HG02885 (cell line): ENCODE results near the gene CWC15.
"Not testable (repeated sequence)": the region's sequence is repeated elsewhere in the genome, so short reads cannot be mapped to it uniquely, and the experiment has no call there.

Experiments
- ATAC-seq: cut with Tn5 transposase; IDR thresholded peaks from one replicate; pipeline ENCODE4 v1.9.1; 2021; ENCODE audit warnings: mild to moderate bottlenecking; ENCODE audit not compliant: unreplicated experiment, poor library complexity

The CWC15 gene

GRCh38 chr11:94973099-94973968, at the start of gene CWC15, which contains the start of gene KDM4D:
CWC15 (minus strand) TSS chr11:94973556; CDS start chr11:94972185, 1,371 bp downstream.
KDM4D (plus strand) TSS chr11:94973709; CDS start chr11:94997373, 23,664 bp downstream.
- ATAC-seq = peak; percentile 100

- ATAC-seq = not testable (repeated sequence)
Measured at GRCh38 chr11:95021468-95021867, 48.1 kb upstream of the CWC15 start.

- no peak for ATAC-seq
Measured at GRCh38 chr11:95016139-95016538, 42.8 kb upstream of the CWC15 start.

- ATAC-seq = no peak
Measured at GRCh38 chr11:95014184-95014821, 40.9 kb upstream of the CWC15 start.

- ATAC-seq = no peak
Measured at GRCh38 chr11:95011376-95011775, 38.0 kb upstream of the CWC15 start.

- ATAC-seq = no peak
Measured at GRCh38 chr11:95005642-95006041, 32.3 kb upstream of the CWC15 start.

GRCh38 chr11:95003716-95004115, 30.4 kb upstream of the CWC15 start:
- no peak for ATAC-seq

GRCh38 chr11:94998285-94998684, 24.9 kb upstream of the CWC15 start:
- no peak for ATAC-seq

GRCh38 chr11:94997437-94997836, 24.1 kb upstream of the CWC15 start:
- no peak for ATAC-seq

GRCh38 chr11:94993400-94993943, 20.1 kb upstream of the CWC15 start:
- ATAC-seq = no peak

- no peak for ATAC-seq
Measured at GRCh38 chr11:94988748-94989147, 15.4 kb upstream of the CWC15 start.

GRCh38 chr11:94987378-94987777, 14.0 kb upstream of the CWC15 start:
- no peak for ATAC-seq

GRCh38 chr11:94975599-94975998, 2.2 kb upstream of the CWC15 start:
- no peak for ATAC-seq

- no peak for ATAC-seq
Measured at GRCh38 chr11:94974178-94974577, 822 bp upstream of the CWC15 start.

- ATAC-seq = no peak
Measured at GRCh38 chr11:94972700-94973098, 657 bp downstream of the CWC15 start.

GRCh38 chr11:94968334-94968958, 4.9 kb downstream of the CWC15 start:
- no peak for ATAC-seq

GRCh38 chr11:94964934-94965333, 8.4 kb downstream of the CWC15 start:
- ATAC-seq = no peak

- no peak for ATAC-seq
Measured at GRCh38 chr11:94961255-94961654, 12.1 kb downstream of the CWC15 start.

- ATAC-seq = no peak
Measured at GRCh38 chr11:94960488-94960887, 12.9 kb downstream of the CWC15 start.

- no peak for ATAC-seq
Measured at GRCh38 chr11:94959179-94959578, 14.2 kb downstream of the CWC15 start.
